ENCODE results near the gene CLIC6.
"Not testable (repeated sequence)": the region's sequence is repeated elsewhere in the genome, so short reads cannot be mapped to it uniquely, and the experiment has no call there.

Gene CLIC6

DNA sequence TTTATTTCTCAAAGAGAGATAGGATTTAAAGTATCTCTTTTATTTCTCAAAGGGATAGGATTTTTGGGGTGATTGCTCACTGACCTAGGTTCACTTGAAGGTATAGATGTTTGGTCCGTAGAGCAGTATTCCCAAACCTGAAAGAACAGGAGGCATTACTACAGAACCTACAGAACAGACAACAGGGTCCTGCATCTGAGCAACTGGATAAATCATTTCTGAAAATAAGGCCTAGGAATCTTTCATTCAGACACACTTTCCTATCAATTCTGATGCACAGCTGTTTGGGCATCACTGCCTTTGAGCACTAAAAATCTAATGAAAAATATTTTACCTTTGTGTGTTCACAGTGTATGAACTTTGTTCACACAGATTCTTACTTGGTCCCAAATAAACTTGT lies 17.2 kb upstream of the CLIC6 start:
- DNase-seq = no peak

DNA sequence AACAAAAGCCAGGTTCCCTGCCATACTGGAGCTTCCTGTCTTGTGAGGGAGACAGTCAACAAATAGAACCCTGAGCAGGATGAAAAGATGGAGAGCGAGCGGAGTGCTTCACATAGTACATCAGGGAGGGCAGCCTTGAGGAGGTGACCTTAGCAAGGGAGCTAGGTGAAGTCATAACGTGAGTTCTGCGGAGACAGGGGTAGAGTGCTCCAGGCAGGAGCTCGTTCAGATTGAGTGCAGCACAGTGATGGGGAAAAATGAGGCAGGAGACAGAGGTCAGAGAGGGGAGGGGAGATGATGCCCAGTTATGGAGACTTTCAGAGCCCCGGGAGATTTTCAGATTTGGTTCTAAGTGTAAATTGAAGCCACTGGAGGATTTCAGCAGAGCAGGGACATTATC lies 15.3 kb upstream of the CLIC6 start:
- no peak for DNase-seq

DNA sequence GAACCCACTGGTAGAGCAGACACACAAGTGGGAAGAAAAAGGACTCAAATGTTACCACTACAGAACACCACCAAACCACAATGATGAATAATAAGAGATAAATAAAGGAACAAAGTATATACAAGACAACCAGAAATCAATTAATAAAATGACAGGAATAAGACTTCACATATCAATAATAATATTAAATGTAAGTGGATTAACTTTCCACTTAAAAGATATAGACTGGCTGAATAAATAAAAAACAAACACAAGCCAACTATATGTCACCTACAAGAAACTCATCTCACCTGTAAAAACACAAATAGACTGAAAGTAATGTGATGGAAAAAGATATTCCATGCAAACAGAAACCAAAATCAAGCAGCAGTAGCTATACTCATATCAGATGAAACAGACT lies 6.9 kb upstream of the CLIC6 start:
- DNase-seq = no peak

DNA sequence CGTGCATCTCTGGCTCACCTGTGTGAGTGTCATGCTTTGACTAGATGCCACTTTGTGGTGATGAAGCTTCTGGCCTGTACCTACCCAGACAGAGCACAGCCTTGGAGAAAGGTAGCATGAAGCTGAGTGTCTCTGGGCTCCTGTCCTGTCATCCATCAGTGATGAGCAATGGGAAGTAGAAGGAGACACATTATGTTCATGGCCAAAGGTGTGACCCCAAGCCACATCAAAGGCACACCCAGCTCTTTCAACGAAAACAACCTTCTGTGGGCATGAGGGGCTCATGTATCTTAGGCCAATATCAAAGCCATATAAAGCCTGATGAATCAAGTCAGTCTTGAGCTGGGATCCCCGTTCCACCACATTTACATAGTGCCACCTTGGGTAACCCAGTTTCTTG lies 1.0 kb upstream of the CLIC6 start:
- no peak for DNase-seq

DNA sequence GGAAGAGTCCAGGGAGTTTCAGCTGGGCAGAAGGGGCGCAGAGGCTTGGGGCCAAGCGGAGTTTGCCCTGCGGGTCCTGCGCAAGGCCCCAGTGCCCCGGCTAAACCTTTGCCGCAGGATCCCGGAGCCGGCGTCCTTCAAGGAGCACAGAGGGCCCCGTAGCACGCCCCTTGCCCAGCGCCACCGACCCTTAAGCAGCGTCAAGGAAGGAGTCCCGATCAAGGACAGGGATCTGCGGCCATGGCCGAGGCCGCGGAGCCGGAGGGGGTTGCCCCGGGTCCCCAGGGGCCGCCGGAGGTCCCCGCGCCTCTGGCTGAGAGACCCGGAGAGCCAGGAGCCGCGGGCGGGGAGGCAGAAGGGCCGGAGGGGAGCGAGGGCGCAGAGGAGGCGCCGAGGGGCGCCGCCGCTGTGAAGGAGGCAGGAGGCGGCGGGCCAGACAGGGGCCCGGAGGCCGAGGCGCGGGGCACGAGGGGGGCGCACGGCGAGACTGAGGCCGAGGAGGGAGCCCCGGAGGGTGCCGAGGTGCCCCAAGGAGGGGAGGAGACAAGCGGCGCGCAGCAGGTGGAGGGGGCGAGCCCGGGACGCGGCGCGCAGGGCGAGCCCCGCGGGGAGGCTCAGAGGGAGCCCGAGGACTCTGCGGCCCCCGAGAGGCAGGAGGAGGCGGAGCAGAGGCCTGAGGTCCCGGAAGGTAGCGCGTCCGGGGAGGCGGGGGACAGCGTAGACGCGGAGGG lies 520 bp downstream of the CLIC6 start:
- no peak for DNase-seq

DNA sequence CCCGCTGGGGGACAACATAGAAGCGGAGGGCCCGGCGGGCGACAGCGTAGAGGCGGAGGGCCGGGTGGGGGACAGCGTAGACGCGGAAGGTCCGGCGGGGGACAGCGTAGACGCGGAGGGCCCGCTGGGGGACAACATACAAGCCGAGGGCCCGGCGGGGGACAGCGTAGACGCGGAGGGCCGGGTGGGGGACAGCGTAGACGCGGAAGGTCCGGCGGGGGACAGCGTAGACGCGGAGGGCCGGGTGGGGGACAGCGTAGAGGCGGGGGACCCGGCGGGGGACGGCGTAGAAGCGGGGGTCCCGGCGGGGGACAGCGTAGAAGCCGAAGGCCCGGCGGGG lies 1.1 kb downstream of the CLIC6 start:
- DNase-seq = not testable (repeated sequence)

DNA sequence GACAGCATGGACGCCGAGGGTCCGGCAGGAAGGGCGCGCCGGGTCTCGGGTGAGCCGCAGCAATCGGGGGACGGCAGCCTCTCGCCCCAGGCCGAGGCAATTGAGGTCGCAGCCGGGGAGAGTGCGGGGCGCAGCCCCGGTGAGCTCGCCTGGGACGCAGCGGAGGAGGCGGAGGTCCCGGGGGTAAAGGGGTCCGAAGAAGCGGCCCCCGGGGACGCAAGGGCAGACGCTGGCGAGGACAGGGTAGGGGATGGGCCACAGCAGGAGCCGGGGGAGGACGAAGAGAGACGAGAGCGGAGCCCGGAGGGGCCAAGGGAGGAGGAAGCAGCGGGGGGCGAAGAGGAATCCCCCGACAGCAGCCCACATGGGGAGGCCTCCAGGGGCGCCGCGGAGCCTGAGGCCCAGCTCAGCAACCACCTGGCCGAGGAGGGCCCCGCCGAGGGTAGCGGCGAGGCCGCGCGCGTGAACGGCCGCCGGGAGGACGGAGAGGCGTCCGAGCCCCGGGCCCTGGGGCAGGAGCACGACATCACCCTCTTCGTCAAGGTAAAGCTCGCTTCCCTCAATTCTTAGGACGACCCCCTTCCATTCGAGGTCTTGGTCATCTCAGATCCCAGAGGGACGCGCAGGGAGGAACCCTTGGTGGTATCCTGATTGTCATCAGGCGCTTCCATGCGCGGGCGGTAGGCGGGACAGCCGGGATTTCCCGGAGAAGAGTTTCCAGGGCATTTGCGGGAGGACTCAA lies 1.6 kb downstream of the CLIC6 start:
- DNase-seq = no peak

DNA sequence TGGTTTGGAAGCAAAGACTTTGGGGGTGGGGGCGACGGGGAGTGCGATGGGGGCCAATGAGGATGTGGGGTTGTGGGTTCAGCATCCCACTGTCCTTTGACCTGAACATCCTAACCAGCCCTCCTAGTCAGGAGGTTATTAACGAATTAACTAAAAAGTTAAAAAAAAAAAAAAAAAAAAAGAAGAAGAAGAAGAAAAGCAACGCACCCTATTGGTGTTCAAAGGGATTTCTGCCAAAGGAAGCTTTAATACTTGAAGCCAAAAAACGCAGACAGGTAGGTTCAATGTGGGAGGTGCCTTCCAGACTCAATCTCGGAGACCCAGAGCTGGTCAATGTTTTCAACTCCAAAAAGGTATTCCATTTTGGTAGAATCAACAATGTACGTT lies 2.2 kb downstream of the CLIC6 start:
- no peak for DNase-seq

DNA sequence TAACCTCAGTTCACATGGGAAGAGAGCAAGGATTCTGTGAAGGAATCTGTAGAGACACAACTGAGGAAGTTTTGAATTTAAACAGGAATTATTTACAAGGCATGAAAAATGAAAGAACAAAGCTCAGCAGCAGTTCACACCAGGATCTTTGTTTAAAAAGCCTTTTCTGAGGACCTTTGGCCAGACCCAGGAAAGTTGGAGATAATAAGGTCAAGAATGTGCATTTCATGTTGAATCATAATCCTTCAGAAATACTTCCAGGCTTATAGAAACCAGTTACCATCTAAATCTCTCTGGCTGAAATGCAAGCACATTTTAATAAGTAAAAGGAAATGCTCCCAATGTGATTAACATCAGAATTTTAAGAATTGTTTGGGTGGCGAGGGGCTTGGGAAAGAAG lies 2.7 kb downstream of the CLIC6 start:
- no peak for DNase-seq

DNA sequence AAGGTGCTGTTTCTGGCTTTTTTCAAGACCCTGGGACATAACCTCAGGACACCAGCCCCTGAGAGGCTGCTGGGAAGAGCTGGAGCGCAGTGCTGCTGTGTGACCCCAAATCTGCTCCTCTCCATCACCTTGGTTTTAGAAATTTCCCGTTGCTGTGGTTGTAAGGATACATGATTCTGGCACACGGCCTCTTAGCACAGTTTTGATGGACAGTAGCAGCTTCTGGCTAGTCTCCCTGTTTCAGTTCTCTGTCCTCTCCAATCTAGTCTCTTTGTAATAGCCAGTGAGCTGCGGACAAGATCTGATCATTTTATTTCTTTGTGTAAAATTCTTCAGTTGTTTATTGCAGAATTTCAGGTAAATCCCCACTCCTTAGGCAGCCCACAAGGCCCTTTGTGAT lies 3.1 kb downstream of the CLIC6 start:
- DNase-seq = no peak

DNA sequence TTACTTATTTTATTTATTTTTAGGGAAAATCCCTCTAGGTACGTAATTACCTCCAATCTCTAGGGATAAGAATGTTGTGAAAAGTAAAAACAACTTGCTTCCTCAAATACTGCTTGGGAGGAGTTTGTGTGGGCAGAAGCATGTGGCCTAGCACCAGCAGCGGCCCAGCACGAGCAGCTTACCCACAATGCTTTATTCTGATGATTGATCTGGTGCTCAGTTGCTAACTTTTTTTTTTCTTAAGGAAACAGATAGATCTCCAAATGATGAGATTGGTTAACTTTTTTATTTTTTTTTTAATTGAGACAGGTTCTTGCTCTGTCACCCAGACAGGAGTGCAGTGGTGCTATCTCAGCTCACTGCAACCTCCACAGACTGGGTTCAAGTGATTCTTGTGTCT lies 4.2 kb downstream of the CLIC6 start:
- DNase-seq = no peak

DNA sequence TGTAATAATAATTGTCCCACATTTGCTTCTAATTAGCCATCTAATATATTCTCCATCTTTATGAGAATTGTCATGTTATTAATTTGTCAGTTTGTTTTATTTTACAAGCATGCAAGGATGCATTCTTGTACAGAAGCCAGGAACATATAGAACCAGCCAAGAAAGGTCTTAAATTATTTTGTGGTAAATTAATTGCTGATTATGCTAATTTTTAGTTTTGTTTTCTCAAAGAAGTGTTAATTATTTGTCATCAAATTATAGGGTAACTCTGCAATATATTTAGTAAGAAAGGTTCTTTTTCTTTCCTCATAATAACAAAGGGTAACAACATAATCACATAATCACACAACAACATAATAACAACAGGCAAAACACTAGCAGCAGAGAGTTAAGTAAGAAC lies 5.7 kb downstream of the CLIC6 start:
- DNase-seq = no peak

DNA sequence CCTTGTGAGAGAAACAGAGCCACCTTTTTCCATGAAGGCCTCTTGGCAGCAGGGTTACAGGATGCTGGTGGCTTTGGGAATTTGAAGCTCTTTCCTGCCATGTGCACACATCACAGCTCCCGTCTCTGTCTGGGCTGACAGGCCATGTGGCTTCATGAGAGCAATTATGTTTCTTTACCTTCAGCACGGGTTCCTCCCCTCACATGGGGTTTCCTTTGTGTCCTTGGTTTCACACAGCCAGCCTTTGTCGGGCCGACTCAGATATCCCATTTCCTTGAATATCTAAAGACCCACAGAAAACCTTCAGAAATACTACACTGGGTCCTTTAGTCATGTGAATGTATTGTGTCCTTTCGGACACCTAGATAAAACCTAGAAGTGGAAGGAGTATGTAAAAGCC lies 7.1 kb downstream of the CLIC6 start:
- no peak for DNase-seq

DNA sequence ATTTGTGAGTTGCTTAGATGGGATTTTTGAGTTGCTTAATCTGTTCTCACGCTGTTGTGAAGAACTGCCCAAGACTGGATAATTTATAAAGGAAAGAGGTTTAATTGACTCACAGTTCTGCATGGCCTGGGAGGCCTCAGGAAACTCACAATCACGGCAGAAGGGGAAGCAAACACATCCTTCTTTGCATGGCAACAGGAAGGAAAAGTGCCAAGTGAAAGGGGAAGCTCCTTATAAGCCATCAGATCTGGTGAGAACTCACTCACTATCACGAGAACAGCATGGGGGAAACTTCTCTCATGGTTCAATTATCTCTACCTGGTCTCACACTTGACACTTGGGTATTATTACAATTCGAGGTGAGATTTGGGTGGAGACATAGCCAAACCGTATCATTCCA lies 10.3 kb downstream of the CLIC6 start:
- no peak for DNase-seq

DNA sequence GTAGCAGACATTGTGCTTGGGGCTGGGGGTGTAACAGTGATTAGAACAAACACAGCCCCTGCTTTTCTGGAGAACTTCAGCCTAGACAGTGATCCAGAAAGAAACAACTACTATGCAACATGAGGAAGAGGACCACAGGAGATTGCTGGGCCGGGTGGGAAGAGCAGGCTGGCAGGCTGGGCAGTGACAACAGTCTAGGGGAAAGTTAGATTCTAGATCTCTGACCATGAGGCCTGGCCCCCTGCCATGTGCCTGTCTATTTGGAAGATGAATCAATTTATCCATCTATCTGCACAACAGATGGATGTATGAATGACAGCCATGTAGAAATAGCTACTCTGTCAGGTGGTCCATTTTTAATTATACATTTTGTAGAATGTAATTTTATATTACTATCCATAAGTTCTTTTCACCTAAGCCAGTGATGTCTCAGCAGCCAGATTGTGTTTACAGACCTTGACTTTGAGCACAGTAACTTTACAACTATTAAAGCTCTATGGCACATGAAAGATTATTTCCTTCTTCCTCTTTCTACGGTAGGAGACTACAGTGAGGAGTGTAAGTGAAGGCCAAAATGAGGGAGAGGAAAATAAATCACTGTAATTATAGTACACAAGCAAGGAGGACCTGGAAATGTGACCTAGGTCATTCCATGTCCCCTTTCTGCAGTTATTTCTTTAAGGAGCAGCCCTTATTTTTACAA lies 15.5 kb downstream of the CLIC6 start:
- no peak for DNase-seq

DNA sequence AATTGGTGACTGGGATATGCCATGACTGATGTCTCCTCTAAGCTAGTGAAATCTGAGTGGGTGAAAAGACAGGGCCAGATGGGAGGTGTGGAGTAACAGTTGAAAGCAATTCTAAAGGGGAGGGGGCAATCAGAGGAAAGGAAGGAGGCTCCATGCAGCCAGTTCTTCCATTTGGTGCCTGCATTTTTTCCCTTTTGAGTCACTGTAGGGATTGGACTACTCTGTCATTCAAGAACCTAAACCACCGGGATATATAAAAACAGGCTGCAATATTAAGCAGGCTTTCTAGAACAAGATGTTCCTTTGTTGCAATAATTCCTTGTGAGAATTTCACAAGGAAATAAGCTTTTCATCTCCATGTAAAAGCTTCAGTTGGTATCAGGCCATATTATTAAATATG lies 18.3 kb downstream of the CLIC6 start:
- no peak for DNase-seq

DNA sequence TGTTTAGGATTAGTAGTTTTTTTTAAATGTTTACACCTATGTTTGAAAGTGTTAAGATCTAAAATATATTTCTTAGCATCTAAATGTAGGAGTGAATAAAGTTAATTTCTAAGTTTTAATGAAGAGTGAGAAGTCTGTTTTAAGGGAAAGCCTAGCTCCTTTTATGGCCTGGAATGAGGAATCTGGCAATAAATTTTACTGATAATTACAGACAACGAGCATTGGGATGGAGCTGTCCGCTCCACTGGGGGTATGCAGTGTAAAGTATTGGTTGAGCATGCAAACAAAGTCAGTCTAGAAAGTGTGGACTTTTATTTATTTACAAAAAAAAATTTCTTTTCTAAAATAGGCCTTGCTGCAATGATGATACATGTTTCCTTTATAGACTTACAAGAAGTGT lies 19.0 kb downstream of the CLIC6 start:
- DNase-seq = no peak

DNA sequence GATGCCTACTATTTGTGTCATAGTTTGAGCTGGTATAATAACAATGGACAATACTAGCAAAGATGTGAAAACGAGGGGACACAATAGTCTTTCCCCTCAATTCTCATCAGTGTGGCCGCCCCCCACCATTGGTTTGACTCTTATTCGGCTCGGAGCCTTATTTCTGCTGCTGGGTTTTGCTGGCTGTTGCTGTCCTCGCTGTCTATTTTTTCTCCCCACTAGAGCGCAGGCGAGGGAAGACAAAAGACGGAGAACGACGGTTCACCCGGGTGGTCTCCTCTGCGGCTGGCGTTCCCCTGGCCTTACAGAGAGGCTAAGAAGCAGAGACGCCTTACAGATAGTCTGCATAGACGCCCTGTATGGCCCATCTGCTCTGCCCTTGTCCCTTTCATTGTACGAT lies 19.4 kb downstream of the CLIC6 start:
- DNase-seq = peak in 8 of 56 donors; percentile 2 to 46 (median 18)

DNA sequence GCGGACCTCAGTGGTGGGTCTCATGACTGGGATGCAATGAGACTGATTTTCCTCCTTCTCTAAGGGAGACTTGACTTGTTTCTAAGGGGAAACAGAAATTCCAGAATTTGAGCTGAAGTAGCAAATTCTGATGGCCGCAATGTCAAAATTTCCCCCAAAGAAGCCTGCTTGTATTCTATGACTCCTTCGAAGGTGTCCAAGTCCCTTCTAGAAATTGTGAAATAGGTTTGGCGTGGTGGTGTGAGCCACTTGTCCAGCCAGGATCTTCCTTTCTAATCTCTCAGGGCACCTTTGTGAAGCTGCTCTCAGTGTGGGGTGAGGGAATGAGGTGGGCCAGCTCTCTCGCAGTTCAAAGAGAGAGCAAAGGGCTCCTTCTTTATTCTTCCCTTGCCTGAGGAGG lies 19.9 kb downstream of the CLIC6 start:
- DNase-seq = no peak

DNA sequence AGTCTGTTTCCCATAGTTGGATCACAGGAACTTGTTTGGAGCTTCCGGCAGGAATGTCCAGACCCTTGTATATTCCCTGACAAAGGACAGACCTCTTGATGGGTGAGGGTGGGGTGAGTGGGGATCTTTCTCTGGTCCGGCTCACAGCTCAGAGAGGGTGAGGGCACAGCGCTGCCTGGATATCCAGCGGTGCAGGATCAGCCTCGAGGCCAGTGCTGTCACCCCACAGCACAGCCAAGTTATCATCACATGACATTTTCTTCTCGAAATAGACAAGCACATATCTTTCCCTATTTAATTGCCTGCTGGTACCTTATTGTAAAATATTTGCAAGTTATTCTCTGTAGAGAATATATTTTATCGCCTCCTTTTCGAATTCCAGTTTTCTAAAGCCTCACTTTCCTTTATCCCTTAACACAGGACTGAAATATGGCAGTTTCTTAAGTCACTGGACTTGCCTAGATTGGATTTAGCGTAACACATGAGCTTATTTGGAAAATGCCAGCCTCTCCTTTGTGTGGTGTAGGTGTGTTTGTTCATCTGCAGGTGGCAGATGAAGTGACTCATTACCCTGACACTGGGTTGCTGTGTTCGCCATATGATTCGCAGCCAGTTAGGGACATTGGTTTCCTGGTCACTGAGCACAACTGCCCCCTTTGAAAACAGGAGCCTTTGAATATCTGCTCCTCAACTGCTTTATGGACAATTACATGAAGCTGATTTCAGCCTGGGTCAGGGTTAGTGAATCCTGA lies 21.4 kb downstream of the CLIC6 start:
- DNase-seq = no peak

DNA sequence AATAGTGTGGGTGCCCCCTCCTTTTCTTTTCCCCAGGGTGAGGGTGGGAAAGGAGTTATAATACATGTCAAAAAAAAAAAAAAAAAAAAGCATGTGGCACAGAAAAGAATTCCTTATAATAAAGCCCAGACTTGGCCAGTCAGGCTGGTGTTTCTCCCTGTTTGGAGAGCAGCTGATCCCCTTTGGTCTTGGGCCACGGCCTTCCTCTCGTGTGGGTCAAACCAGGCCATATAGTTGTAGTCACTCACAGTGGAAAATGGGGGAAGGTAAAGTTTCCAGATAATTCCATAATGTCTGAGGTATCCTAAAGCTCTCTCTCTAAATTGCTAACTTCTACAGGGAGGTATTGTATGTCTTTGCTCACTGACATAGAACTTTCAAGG lies 22.0 kb downstream of the CLIC6 start:
- DNase-seq = no peak

DNA sequence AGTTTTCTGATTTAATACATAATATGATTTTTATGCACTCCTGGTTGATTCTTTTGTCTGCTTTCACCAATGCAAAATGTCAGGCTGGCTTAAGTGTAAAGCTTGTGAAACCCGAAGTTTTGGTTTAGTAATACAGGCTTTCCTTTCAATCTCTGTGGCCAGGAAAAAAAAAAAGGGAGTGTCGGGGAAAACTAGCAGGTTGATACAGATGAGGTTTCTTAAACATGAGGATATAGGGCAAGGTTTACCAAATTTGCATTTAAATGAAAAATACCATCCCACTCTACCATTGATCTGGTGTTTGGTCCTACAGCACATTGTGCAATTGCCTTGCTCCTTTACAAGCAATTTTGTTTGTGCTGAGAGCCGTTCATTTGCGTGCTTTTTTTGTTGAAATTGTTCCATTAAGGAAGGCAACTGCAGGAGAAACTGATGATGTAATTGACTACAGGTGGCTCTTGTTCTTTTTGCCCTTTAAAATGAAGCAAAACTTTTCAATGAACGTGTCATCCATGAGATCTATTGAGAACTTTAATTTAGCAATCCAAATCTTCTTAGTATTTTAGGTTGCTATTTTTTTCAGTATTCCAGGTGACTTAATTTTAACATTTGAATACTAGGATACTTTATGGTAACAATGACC lies 22.7 kb downstream of the CLIC6 start:
- DNase-seq = no peak
